ENCODE measurements around the gene PRDM15.
"Not testable (repeated sequence)": the region's sequence is repeated elsewhere in the genome, so short reads cannot be mapped to it uniquely, and the experiment has no call there.

PRDM15 gene

DNA sequence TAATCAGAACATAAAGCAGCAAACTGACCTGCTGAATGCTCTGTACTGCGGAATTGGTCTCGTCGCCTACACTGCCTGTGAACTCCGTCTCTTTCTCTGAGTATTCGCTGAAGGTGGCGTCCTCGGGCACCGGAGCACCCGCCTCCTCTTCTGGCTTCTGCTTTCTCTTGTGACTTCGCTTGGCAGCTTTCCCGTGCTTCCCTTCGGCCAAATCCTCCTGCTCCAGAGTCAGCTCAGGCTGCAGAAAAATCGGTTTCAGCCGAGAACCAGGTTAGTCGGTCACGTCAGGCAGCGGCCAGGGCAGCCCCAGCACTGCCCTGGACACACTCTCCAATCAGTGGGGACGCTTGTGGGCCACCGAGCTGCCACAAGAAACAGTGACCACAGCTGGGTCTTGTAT lies 76.5 kb downstream of the PRDM15 start:
- peak; percentile 12 for DNase-seq

DNA sequence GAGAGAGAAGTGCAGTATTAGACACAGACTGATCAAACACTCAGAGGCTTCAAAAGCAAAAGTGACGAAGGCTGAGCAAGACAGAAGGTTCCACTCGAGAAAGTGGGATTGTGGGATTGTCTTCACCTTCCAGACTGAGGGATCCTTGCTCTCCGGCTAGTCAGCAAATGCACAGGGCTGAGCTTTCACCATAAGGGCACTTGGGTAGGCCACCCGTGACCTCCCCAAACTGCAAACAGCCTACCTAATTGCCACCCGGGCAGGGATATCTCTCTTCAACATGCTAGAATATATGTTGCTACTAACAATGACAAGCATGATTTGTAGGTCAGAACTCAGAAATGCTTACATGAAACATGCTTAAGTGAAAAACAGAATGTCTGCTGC lies 77.0 kb downstream of the PRDM15 start:
- peak; percentile 16 for DNase-seq

DNA sequence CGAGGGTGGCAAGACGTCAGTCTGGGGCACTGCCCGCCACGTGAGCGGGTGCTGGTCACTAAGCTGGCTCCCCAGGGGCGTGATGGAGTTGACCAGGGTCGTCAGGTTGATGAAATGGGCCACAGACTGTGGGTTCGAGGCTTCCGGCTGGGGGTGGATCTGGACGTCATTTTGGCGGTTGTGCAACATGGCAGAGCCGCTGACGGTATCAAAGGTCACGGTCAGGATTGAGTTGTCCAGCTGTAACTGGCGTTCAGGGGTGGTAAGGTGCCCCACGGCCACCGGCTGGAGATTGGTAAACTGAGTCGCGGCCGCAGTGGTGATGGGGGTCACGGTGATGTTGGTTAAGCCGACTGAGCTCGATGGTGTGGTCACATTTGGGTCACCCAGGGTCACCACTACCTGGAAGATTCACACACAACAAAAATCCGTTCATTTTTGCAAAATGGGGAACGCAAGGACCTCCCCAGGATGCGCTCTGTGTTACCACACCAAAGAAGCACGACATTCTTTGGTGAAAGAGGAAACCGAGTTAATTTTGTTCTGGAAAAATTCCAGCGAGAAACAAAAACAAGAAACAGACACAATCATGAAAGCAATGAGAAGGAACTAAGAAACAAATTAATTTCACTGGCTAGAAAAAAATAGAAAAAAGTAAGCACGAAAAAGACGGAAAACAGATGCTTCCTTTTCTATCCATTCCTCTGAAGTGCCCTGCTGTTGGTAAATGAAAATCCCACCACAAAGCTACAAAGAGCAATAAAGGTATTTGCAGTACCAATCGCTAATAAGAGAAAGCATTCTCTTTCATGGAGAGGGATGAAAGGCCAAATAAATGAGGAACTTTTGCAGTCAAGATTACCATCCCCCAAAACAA lies 77.6 kb downstream of the PRDM15 start:
- DNase-seq: peak; percentile 28

DNA sequence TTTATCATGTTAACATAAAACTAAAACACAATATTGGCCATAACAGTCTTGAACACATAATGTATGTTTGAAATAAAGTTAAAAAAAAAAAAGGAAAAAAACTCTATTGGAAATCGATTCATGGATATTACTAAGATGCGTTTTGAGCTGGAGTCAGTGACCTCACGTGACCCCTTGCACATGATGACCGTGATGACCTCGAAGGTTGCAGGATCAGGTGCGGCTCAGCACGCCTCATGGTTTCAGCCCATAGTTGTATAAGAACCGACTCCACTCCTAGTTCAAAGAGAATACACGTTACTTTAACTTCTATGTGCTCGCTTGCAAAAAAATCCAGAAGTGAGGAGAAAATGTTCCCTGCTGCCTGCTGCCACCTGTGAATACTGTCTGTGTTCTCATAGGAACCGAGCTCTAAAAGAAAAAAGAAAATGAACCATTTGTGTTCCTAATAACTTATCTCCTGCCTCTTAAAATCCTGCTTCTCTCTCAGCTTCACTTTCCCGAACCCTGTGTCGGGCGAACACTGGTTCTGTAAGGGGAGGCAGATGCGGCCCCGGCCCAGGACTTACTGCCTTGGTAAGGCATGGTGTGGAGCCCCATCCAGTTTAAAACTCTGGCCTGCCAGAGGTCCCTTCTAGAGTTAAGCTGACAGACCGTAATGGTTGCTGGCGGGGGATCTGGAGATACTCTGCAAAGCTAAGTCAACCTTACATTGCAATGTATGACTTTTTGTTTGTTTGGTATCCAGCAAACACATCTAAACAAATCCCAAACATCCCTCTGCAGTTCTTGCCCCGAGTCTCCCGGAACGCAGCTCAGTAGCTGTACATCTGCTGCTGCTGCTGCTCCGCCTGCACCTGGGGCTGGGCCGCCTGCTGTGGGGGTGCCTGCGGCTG lies 78.5 kb downstream of the PRDM15 start:
- DNase-seq: no peak

DNA sequence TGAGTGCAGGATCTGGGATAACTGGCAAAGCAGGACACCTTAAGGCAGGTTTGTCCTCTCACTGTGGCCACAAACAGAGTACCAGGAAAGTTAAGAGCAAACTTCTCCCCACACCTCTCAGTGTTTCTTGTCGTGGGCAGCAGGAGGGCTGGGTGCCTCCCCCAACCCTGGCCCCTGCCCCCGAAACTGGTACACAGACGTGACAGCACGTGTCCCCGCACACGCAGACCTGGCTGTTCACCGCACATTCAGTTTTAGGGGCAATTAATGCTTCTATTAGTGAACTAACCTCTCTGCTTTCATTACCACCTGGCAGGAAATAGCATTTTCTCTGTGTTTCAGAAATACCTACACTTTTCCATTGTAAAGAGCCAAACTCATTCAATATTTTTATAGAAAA lies 79.4 kb downstream of the PRDM15 start:
- no peak for DNase-seq

DNA sequence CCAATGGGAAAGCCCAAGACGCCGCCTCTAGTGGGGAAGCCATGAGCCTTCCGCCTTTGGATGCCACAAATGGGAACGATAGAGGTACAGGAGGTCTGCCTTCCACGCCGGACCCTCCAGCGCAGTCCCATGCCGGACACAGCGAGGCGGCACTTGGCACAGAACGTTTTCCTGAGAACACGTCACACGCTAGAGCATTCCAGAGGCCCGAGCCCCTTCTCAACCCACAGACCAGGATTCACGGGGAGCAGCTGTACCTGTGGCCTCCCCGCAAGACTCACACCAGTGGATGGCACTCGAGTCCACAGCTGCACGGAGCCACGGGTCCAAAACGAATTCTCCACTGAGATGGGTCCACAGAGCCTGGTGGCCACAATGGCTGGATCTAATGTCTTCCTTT lies 80.8 kb downstream of the PRDM15 start:
- no peak for DNase-seq

DNA sequence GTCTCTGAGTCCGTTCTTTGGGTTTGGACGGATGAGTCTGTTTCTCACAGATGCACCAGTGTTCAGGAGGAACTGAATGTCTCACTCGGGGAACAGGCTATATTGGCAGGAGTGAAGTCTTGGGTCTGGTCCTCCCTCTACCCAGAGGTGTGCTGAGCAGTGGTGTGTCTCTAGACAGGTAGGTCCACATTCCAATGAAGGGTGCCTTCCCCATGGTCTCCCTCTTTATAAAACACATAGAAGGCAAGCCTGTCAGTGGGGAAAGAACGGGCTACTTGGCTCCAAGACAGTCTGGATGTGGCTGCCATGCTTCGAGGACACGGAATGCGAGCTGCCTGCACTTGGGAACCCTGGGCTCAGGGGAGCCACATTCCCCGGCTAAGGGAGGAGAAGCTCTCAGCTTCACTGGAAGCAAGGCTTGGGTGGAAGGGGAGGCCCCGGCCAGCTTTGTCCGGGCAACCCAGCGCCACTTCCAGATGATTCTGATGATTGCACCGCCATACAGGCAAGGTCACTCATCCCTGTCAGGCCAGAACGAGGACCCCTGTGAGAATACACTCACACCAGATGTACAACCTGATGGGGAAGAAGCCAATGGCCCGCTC lies 82.6 kb downstream of the PRDM15 start:
- DNase-seq: no peak

DNA sequence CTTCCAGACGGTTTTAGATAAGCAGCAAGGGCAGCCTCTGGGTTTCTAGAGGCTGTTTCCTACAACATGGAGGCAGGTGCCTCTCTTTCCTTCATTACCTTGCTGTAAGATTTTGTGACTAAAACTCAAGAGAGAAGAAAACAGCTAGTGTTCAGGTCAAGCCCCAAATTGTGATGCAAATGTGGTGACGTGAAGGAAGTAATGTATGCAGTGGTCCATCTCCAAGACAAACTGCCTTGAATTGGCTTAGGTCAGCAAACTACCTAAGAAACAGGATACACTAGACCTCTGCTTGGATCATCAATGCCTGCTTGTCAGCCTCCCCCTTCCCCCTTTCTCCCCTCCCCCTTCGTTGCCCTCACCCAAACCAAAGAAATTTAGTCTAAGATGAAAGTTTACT lies 83.4 kb downstream of the PRDM15 start:
- no peak for DNase-seq

DNA sequence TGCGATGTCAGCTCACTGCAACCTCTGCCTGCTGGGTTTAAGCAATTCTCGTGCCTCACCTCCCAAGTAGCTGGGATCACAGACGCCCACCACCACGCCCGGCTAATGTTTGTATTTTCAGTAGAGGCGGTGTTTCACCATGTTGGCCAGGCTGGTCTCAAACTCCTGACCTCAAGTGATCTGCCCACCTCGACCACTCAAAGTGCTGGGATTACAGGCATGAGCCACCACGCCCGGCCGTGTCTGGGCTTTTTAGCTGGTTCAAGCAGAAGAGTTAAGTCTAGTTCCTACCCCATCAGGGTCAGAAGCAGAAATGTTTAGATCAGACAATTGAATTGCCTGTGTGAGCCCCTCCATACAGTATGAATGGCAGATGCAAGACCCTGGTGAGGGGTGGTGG lies 84.5 kb downstream of the PRDM15 start:
- no peak for DNase-seq

DNA sequence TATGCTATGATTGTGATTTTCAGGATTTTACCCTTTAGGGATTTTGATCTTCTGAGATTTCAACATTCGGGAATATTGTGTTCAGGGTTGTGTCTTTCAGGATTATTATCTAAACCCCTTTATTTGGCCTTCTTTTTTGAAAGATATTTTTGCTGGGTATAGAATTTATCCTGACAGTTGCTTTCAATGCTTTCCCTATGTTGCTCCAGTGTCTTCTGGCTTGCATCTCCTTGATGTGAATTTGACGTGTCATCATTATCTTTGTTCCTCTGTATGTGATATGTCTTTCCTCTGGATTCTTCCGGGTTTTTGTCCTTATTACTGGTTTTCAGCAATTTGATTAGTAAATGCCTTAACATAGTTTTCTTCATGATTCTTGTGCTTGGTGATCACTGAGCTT lies 86.4 kb downstream of the PRDM15 start:
- no peak for DNase-seq

DNA sequence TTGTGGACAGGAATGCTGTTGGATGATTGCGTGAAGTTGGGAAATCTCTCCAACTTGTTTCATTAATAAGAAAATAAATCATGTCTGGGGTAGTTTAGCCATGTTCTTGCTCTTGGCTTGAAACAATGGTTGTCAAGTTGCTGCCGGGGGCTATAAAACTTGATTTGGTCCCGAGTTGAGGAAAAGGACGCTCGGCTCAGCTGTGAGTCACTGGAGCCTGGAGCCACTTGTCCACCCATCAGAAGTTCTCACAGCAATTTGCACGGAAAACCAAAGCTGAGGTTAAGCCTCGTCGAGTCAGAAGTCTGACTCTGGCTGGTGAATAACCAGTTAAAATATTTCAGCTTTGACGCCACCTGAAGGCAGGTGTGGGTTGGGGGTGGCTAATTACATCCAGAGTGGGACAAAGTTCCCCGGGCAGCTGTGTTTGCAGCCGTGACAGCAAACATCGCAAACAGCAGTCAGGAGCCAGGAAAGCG lies 92.6 kb downstream of the PRDM15 start:
- DNase-seq: no peak

DNA sequence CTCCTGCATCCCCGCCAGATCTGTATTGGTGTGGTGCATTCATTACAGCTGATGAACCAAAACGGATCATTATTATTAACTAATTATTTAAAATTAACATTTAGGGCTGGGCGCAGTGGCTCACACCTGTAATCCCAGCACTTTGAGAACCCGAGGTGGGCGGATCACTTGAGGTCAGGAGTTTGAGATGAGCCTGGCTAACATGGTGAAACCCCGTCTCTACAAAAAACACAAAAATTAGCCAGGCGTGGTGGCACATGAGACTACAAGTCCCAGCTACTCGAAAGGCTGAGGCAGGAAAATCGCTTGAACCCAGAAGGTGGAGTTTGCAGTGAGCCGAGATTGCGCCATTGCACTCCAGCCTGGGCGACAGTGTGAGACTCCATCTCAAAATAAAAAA lies 93.9 kb downstream of the PRDM15 start:
- not testable (repeated sequence) for DNase-seq

DNA sequence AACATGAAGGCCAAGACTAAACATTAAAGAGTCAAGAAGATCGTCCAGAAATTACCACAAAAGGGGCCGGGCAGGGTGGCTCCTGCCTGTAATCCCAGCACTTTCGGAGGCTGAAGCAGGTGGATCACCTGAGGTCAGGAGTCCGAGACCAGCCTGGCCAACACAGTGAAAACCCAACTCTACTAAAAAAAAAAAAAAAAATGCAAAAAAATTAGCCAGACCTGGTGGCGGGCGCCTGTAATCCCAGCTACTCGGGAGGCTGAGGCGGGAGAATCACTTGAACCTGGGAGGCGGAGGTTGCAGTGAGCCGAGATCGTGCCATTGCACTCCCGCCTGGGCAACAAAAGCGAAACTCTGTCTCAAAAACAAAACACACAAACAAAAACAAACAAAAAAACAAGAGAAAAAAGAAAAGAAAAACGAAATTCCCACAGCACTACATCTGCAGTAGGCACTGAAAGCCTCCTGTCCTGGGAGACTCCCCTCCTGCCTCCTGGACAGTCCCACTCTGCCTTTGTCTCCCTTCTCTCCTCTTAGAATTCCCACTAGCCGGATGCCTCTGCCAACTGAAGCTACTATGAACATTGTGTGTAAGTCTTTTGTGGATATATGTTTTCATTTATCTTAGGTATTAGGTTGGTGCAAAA lies 94.6 kb downstream of the PRDM15 start:
- no peak for DNase-seq

DNA sequence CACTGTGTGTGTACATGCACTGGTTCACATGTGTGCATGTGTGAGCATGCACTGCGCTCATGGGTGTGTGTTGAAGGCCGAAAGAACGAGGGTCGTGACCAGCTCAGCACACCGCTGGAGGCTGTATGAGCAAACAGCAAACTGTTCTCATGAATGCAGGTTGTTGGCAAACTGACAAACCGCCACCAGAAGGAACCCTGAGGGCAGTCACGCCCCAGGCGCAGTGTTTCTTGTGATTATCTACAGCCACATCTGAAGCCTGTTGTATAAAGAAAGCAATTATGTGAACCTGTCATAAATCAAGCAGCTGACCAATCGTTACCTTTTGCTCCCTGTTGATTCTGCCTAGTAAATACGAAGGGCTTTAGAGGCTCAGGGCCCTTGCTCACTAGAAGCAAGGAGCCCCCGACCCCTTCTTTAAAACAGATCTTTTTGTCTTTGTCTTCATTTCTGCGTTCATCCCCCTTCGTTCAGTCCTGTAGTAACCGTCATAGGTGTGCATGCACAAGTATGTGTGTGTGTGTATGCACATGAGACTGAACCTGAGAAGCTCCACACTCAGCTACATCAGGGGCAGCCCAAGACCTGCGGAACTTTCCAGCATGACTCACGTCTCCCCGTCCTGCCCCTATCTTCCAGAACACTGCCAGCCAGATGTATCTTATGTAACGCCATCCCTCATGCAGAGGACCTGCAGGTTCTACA lies 95.5 kb downstream of the PRDM15 start:
- DNase-seq: no peak

DNA sequence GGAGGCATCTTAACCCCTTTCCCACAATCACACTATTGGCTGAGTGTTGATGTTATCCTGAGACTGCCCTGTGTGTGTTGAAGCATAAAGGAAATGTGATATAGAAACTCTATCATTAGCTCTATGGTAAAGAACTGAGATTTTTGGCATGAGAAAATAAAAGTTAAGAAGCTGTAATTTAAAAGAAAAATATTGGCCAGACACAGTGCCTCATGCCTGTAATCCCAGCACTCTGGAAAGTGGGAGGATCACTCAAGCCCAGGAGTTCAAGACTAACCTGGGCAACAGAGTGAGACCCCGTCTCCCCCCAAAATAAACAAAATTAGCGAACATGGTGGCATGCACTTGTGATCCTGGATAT lies 98.1 kb downstream of the PRDM15 start:
- DNase-seq: no peak

DNA sequence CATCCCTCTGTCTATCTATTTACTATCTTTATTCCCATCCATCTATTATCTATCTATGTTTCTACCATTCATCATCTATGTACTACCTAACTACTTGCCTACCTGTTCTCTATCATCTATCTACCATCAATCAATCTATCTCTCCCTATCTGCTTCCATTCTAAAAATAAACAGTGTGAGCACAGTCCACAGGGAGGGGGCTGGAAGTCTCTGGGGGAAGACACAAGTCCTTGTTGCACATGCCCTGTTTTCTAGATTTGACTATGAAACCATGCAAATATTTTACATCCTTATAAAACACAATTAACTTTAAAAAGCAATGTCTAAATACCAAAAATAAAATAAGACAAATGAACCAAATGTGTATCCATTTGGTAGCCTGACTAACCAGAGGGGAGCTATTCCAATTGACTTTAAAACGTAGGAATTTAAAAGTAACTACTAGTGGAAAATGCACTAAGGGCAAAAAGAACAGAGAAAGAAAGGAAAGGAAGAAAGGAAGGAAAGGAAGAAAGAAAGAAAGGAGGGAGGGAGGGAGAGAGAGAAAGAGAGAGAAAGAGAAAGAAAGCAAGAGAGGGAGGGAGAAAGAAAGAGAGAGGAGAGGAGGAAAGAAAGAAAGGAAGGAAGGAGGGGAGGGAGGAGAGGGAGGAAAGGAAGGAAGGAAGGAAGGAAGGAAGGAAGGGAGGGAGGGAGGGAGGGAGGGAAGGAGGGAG lies 98.7 kb downstream of the PRDM15 start:
- DNase-seq: no peak

DNA sequence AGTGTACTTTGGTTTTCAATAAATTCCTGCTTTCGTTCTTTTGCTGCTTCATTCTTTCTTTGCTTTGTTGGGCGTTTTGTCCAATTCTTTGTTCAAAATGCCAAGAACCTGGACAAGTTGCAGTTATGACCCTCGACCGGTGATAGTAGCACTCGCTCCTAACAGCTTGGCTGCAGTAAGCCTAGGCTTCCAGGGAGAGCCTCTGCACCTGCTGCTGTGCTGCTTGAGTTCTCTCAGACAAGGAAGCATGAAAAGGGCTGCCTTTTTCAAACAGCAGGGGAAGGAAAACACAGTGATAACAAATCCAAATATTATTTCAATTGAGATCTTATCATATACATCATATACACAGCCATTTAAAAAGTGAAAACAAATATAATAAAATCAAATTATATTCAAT lies 99.5 kb downstream of the PRDM15 start:
- no peak for DNase-seq

DNA sequence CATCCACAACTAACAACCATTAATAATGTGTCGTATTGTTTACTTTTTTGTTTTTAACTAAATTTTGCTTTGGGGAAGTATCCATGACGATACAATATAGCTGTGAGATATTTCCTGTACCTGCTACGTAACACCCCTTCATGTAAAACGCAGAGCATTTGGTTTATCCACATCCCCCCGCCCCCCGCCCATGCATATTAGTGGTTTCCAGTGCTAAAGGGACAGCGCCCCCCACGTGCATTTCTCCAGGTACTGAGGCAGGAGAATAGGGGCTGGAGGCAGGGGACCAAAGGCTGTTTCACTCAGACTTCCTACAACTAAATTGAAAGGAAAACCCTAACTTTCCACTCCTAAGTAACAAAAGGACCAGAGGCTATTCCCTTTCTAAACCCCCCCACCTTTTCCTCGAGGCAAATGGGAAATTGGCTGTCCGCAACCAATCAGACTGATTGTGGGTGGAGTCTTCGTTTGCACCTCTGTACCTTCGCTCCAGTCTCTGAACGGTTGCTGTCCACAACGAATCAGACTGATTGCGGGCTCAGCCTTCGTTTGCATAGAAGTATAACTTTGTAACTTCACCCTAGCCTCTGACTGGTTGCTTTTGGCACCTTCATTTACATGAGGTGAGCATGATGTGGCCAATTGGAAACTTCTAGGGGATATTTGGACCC lies 100.1 kb downstream of the PRDM15 start:
- DNase-seq: no peak

DNA sequence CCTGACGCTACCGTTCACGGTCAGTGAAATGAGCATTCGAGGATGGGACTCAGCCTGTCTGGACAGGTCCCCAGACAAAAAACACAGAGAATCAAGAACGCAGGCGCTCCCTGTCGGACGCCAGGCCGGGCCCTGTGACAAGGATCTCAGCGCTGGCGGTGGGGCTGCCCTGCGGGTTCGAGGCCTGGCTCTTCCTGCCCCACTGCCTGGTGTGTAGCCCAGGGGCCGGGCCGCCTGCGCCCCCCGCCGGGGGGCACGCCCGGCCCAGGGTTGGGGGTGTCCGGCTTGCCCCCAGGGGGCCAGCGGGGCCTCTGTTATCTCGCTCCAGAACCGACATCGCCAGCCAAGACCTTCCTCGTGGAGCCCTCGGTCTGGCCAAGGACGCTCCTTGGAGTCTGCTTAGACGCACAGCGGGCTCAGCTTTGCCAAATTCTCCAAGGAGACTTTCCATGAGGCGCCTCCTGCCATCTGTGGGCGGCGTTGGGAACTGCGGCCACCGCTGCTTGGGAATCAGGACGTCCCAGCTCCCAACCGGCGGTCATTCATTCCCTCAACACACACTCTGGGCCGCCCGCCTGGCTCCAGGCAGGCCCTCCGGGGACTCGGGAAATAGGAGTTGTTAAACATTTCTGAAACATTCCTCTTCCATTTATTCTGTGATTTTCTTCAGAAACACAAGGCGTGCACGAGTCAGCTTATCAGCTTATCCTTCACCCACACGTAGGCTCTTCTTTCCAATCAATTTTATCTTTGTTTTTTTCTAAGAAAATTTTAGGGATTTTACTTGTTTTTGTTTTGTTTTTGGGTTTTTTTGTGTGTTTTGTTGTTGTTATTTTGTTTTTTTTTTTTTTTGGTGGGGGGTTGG lies 101.0 kb downstream of the PRDM15 start:
- peak; percentile 62 for DNase-seq

DNA sequence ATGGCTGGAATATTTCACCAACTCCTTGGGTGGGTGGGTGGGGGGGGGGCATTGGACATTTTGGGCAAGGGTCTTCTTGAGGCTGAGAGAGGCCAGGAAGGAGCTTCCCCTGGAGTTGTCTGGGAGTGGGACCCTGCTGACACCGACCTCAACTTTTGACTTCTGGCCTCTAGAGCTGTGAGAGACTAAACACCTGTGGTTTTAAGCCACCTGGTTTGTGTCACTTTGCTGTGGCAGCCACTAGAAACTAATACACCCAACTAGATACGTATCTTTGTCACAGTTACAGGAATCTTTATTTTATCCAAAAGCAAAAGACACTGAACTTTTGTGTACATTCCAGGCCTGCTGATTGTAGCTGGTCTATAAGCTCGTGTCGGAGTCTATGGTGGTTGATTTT lies 102.4 kb downstream of the PRDM15 start:
- no peak for DNase-seq
